ENCODE measurements around the gene PPP2R2C.

PPP2R2C gene

DNA sequence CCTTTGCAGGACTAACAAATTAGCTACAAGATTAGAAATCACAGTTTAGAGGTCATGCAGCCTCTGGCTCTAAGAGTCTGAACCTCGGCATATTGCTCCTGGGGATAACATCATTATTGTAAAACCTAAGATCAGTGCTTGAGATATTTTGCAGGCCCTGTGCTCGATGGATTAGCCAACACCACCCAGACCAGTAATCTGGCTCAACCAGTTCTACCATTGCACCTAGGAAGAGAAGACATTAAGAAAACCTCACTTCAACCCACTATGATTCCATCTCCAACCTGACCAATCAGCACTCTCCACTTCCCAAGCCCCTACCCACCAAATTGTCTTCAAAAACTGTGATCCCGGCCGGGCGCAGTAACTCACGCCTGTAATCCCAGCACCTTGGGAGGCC lies 159.2 kb downstream of the PPP2R2C start:
- no peak for DNase-seq (ENCODE audit: low read depth in 2 of 2)

DNA sequence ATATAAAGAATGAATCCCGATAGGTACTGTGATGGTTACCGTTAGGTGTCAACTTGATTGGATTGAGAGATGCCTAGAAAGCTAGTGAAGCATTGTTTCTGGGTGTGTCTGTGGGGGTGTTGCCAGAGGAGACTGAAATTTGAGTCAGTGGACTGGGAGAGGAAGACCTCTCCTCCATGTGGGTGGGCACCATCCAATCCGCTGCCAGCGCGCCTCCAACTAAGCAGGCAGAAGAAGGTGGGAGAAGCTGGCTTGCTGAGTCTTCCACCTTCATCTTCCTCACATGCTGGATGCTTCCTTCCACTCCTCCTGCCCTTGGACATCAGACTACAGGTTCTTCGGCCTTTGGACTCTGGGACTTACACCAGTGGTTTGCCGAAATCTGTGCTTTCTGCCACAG lies 162.6 kb downstream of the PPP2R2C start:
- no peak for DNase-seq (ENCODE audit: low read depth in 2 of 2)

DNA sequence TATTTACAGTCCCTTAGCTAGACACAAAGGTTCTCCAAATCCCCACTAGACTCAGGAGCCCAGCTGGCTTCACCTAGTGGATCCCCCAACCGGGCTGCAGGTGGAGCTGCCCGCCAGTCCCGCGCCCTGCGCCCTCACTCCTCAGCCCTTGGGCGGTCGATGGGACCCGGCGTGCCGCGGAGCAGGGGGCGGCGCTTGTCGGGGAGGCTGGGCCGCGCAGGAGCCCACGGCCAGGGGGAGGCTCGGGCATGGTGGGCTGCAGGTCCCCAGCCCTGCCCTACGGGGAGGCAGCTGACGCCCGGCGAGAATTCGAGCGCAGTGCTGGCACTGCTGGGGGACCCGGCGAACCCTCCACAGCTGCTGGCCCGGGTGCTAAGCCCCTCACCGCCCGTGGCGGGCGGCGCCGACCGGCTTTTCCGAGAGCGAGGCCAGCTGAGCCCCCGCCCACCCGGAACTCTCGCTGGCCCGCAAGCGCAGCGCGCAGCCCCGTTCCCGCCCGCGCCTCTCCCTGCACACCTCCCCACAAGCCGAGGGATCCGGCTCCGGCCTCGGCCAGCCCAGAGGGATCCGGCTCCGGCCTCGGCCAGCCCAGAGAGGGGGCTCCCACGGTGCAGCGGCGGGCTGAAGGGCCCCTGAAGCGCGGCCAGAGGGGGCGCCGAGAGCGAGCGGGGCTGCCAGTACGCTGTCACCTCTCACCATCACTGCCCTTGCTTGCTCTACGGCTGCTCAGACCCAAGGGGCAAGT lies 163.3 kb downstream of the PPP2R2C start:
- DNase-seq (ENCODE audit: low read depth in 2 of 2) = no peak

DNA sequence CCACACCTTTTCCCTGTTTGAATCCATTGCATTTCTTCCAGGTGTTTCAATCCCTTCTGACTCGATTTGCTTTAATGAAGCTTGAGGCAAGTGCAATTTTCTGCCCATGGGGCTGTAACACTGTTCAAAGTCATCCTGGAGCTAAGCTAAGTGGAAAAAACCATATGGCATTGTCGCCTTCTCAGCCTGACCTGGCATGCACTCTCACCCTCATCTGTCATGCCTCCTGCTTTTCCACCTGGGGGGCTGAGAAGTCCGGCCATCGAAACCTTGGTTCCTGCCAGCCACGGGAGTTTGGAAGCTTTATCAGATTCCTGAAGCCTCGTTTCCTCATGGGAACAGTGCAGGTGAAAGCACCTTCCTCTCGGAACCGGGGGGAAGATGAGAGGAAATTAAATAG lies 164.5 kb downstream of the PPP2R2C start:
- no peak for DNase-seq (ENCODE audit: low read depth in 2 of 2)

DNA sequence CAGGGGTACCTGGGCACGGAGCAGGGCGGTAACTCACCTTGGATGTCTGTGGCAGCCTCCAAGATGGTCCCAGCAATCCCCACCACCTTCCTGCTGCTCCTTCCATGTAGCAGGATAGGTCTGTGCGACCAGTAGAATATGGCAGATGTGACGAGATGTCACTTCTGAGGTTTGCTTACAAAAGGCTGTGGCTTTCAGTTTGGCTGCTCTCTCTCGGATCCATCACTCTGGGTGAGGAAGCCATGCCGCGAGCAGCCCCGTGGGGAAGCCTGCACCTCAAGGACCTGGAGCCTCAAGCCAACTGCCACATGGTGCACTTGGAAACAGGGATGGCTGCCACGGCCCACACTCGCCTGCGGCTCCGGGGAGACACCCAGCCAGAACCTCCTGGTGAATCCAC lies 165.2 kb downstream of the PPP2R2C start:
- DNase-seq (ENCODE audit: low read depth in 2 of 2) = no peak

DNA sequence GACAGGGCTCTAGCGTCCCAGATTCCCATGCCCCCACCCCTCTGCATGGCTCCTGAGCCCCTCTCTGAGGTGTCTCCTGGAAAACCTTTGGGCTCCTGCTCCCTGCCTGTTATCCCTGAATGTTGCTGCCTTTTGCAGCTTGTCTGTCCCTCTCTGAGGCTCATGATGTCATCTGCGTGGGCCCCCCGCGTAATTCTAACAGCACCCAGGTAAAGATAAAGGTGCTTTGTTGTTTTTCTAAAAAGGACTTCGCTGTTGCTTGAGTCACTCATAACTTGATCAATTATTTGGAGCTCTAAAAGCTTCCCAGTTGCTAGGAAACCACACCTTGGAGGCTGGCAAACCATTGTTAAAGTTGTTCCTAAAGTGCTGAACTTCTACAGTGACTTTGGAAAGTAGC lies 166.1 kb downstream of the PPP2R2C start:
- DNase-seq (ENCODE audit: low read depth in 2 of 2) = no peak

DNA sequence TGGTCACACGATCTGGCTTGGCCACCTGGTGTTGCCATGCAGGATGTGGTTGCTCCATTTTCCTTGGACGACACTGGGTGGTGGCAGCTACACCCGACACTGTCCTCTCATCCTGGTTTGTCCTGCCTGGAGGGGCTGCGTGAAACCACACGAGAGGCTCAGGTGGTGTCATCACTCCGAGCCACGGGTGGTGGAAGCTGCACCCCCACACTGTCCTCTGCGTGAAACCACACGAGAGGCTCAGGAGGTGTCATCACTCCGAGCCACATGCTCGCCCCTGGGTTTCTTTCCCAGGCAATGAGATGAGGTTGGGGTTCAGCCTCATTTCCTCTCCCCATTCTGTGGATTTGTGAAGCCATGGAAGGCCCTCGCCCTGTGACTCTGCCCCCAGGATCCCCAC lies 168.5 kb downstream of the PPP2R2C start:
- DNase-seq (ENCODE audit: low read depth in 2 of 2) = no peak

DNA sequence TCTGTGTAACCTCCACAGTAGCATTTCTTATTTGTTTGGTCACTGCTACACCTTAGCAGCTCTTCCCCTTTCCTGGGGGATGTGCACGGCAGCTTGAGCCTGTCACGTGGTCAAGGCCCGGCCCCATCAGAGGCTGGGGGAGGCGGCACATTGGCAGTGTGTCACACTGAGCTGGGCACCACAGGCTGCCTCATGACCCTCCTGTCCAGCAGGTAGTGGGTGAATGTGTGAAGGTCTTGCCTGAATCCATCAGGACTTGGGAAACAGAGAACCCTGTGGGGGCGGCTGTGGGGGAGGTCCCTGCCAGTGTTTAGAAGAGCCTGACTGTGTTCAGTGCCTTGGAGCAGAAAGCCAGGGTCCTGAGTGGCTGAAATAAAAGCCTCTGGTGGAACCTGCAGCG lies 169.5 kb downstream of the PPP2R2C start:
- no peak for DNase-seq (ENCODE audit: low read depth in 2 of 2)

DNA sequence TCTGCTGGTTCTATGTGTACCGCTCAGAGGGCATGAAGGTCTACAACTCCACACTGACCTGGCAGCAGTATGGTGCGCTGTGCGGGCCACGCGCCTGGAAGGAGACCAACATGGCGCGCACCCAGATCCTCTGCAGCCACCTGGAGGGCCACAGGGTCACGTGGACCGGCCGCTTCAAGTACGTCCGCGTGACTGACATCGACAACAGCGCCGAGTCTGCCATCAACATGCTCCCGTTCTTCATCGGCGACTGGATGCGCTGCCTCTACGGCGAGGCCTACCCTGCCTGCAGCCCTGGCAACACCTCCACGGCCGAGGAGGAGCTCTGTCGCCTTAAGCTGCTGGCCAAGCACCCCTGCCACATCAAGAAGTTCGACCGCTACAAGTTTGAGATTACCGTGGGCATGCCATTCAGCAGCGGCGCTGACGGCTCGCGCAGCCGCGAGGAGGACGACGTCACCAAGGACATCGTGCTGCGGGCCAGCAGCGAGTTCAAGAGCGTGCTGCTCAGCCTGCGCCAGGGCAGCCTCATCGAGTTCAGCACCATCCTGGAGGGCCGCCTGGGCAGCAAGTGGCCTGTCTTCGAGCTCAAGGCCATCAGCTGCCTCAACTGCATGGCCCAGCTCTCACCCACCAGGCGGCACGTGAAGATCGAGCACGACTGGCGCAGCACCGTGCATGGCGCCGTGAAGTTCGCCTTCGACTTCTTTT lies 170.5 kb downstream of the PPP2R2C start:
- DNase-seq (ENCODE audit: low read depth in 2 of 2) = no peak

DNA sequence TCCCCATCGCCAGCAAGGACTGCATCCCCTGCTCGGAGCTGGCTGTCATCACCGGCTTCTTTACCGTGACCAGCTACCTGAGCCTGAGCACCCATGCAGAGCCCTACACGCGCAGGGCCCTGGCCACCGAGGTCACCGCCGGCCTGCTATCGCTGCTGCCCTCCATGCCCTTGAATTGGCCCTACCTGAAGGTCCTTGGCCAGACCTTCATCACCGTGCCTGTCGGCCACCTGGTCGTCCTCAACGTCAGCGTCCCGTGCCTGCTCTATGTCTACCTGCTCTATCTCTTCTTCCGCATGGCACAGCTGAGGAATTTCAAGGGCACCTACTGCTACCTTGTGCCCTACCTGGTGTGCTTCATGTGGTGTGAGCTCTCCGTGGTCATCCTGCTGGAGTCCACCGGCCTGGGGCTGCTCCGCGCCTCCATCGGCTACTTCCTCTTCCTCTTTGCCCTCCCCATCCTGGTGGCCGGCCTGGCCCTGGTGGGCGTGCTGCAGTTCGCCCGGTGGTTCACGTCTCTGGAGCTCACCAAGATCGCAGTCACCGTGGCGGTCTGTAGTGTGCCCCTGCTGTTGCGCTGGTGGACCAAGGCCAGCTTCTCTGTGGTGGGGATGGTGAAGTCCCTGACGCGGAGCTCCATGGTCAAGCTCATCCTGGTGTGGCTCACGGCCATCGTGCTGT lies 171.2 kb downstream of the PPP2R2C start:
- no peak for DNase-seq (ENCODE audit: low read depth in 2 of 2)

DNA sequence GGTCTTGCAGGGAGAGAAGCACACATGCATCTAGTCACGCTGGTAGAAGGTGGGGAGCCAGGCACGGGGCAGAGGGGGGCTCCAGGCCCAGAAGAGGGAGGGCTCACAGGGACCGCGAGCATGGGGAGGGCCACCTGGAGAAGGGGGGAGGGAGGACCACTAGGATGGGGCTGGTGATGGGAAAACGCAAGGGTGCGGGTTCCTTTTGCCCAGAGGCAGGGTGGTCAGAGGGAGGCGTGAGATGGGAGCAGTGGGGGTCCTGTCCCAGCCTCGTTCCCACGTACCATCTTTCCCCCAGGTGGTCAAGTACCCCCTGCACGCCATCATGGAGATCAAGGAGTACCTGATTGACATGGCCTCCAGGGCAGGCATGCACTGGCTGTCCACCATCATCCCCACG lies 172.1 kb downstream of the PPP2R2C start:
- DNase-seq (ENCODE audit: low read depth in 2 of 2) = no peak

DNA sequence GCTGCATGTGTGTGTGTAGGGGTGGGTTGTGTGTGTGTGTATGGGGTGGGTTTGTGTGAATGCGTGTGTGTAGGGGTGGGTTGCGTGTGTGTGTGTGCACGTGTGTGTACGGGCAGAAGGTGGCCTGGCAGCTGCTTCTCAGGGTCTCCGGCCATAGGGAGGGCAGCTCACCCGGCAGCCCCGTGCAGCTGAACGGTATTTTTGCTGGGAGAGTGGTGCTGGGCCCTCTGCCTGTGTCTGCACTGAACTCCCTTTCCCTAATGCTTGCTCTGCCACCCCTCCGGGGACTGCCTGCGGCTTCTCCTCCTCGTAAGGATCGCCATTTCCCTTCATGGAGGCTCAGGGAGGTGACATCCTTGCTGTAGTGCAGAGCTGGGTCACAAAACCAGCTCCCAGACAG lies 172.5 kb downstream of the PPP2R2C start:
- DNase-seq (ENCODE audit: low read depth in 2 of 2) = no peak

DNA sequence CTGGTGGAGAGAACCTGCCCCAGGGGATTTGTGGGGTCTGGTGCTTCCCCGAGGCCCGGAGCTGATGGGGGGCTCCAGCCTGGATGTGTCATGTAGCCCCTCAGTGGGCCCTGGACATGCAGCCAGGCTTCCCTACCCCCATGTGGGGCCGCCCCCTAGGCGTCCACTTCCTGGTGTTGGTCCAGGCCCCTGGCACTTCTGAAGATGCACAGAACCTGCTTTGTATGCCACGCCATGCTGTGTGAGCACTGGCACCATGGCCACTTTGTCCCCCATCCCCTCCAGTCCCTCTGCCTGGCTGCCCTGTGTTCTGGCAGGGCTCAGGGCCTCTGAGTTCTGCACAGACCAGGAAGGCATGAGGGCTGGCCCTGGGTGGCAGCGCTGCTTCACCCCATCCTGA lies 173.6 kb downstream of the PPP2R2C start:
- DNase-seq (ENCODE audit: low read depth in 2 of 2) = no peak

DNA sequence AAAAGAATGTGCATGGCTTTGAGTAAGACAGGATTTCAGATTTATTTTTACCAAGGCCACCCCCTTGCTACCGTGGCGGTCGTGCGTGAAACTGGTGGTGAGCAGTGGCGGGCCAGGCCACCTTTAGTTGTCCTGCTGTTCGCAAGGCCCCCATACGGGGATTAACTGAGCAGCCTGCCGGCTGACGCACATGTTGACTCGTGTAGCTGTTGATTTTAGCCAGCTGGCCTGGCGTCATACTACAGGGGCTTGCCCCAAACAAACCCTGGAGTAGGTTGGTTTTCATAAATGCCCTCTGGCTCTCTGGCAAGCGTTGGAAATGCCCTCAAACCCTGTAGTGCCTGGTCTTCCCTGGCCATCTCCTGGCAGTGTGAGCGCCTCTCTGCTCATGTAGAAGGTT lies 174.4 kb downstream of the PPP2R2C start:
- DNase-seq (ENCODE audit: low read depth in 2 of 2) = no peak

DNA sequence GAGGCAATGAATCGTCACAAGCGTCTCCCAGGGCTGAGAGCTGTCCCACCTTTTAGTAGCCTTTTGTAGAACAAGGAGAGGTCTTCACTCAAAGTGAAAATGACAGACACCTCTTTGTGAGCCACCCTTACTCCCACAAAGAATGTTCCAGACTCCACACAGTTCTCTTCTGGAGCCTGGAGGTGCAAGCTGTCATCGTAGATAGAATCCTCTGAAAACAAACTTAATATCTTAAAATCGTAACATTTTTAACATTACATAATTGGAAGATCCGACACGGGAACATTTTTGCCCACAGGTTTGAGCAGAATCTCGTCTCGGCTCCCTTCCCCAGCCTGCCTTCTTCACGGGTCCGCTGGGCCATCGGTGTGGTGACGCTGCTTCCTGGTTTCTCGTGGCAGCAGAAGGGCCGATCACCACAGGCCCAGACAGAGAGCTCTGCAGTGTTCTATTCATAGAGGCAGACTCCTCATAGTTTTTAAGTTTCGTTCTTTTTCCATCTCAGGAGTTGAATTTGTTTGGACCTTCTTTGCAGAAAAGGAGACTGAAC lies 175.1 kb downstream of the PPP2R2C start:
- DNase-seq (ENCODE audit: low read depth in 2 of 2) = no peak

DNA sequence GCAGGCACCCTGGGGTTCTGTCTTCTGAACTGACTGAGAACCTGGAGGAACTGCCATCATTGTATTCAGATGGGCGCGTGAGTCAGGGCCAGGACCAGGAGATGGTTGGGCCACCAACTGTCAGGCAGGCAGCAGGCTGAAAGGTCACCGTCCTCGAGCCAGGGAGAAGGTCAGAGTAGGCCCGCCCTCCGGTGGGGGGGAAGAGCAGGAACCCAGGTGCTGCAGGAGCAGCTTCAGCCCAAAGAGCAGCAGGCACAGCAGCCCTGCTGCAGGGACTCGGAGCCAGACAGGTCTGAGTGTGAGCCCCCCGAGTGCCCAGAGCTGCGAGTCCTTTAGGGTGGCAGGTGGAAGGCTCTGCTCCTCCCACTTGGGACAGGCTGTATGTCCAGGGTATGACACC lies 176.4 kb downstream of the PPP2R2C start:
- no peak for DNase-seq (ENCODE audit: low read depth in 2 of 2)

DNA sequence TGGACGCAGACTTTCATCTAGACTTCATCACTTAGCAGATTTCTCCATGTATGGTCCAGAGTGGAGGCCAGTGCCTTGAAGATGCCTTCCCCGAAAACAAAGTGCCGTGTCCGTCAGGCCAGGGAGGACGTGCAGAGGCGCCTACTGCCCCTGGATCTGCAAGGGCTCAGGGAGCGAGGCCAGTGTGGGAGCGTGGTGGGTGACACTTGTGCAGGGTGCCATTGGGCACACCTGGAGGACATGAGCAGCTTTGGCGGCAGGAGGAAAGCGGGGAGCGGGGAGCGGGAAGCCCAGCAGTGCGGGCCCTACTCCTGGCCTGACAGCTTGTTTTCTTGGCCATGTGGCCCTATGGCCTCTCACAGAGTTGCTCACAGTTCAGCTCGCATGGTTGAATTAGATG lies 176.9 kb downstream of the PPP2R2C start:
- no peak for DNase-seq (ENCODE audit: low read depth in 2 of 2)

DNA sequence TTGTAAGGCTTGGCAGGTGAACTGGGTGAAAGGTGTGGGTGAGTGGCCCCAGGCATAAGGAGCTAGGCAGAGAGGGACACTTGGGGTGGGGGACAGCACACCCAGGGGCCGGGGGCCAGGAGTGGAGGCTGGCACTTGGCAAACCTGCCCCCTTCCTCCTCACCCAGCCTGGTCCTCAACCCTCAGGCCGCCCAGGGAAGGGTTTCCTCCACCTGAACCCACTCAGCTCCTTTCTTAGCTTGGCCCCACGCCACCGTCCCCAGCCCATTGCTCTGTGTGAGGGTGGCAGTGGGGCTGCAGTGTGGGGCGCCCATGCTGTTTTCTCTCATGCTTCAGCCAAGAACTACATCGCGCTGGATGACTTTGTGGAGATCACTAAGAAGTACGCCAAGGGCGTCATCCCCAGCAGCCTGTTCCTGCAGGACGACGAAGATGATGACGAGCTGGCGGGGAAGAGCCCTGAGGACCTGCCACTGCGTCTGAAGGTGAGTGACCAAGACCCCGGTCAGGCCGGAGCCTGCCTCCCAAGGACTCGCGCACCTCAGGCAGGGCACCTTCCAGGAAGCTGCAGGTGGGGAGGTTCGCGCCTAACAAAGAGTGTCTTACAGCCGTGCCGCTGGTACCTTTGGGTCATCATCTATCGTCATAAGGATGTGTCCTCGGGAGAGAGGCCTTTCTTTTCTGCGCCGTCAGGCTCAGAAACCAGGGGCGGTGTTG lies 177.6 kb downstream of the PPP2R2C start:
- no peak for DNase-seq (ENCODE audit: low read depth in 2 of 2)

DNA sequence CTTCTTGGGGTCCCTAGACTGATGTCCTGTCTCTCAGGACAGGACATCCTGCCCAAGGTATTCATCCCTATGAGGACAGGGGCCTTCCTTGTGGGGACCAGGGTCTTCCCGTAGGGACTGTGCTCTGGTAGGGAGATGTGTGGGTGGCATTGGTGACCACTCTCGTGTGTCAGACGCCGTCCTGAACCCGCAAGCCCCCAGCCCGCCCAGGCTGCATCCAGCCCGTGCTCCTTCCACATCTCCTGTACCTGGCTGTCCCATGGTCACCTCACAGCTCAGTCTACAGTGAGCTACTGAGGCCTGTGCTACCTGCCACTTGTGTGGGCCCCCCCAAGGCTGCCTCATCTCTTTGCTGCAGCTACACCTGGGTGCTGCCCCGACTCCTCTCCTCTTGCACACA lies 178.8 kb downstream of the PPP2R2C start:
- DNase-seq (ENCODE audit: low read depth in 2 of 2) = no peak

DNA sequence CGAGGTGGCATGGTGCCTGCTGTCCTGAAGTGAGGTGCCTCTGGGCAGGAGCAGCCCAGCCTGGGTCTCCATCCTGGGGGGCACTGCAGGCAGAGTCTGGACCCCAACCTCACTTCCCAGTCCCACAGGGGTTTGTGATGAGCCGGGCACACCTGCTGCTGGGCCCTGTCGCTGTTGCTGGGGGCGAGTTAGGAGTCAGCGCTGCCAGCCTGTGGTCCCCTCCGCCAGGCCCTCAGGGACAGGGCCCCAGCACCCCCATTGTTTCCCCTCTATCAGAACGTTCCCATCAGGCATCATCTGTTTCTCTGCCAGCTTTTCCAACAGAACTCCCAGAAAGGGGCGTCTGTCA lies 179.3 kb downstream of the PPP2R2C start:
- no peak for DNase-seq (ENCODE audit: low read depth in 2 of 2)

DNA sequence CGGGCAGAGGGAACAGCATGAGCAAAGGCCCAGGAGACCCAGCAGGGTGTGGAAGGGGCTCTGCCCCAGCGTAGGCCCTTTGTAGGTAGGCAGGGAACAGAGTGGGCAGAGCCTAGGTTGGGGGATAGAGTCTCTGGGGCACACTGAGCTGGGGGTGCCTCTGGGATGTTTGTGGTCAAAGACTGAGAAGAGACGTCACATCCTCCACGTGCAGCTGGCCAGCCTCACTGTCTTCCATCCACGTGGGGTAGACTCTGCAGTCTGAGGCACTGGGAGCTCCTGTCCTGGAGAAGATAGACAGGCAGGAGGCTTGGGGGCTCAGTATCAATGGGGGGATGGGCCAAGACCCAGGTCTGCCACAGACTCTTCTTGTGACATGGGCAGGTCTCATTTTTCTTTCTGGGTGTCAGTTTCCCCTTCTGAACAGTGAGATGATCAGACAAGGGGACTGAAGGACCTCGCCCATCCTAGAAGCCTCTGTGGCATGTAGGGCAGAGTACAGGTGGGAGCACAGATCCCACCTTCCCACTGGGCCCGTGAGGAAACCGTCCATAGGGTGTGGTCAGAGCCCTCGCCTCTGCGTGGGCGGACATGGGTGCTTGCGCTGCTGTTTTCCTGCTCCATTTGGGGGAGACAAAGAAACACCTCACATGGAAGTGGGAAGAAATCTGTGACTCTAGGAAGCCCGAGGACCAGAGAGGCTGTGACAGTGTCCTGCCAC lies 179.9 kb downstream of the PPP2R2C start:
- DNase-seq (ENCODE audit: low read depth in 2 of 2) = no peak
